GM12801 (cell line): Measurements from ENCODE around the gene RPL38.

Experiments used
- TF ChIP-seq, protein P1 (sequence below): IDR thresholded peaks from one replicate; pipeline ENCODE4 v1.5.1; 2011; ENCODE audit warnings: control low read depth; ENCODE audit not compliant: insufficient read length; ENCODE audit errors: extremely low read depth

RPL38 gene

DNA sequence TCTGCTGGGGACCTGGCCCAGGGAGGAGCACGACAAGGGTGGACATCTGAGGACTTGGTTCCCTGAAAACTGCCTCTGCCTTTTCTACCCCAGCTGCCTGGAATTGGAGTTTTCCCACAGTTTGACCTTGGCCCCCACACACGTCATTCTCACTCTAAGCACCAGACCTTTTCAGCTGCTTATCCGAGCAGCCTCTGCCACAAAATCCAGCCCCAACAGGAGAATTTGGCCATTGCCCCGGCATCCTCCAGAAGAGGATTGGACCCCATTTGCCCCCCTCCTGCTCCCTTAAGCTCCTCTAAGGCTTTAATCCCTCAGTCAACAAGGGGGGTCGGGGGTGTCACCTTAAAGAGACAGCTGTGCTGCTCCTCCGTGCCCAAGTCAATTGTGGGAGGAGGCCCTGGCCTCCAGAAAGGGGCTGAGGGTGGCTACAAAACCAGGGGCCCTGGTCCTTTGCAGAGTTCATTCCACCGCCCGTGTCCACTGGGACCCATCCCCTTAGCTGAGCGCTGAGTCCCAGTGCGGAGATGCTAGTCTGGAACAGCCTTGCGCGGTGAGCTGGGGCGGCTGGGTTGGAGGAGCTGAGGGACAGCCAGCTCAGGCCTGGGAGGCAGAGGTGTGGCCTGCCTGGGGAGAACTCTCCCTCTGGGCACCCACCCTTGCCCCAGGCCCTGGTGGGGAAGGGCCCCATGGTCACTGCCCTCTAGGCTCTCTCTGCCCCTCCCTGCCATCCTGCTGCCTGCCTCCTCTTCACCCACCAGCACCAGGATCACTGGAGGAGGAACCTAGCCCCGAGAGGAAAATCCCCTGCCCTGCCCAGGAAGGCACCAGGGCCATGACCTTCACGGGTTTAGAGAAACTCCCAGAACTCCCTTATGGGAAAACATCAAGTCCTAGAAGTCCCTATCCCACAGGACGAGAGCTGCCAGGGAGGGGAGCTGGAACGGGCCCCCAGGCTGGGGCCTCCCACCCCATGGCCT, 28.7 kb downstream of the RPL38 start:
- TF ChIP-seq, protein P1, sequence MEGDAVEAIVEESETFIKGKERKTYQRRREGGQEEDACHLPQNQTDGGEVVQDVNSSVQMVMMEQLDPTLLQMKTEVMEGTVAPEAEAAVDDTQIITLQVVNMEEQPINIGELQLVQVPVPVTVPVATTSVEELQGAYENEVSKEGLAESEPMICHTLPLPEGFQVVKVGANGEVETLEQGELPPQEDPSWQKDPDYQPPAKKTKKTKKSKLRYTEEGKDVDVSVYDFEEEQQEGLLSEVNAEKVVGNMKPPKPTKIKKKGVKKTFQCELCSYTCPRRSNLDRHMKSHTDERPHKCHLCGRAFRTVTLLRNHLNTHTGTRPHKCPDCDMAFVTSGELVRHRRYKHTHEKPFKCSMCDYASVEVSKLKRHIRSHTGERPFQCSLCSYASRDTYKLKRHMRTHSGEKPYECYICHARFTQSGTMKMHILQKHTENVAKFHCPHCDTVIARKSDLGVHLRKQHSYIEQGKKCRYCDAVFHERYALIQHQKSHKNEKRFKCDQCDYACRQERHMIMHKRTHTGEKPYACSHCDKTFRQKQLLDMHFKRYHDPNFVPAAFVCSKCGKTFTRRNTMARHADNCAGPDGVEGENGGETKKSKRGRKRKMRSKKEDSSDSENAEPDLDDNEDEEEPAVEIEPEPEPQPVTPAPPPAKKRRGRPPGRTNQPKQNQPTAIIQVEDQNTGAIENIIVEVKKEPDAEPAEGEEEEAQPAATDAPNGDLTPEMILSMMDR = no peak

DNA sequence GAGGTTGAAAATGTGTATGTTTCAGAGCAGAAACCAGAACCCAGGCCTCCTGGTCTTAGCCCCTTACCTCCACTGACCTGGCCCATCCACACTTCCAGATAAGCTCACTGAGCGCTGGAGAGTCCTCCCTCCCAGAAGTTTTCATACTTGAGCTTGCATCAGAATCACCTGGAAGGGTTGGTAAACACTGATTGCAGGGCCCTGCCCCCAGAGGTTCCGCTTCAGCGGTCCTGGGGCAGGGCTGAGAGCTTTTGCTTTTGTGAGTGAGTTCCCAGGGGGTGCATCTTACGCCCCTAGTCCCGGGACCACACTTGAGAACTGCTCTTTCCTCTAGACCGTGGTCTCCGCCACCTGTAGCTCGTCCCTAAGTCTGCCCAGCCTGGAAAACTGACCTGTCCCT, 30.5 kb downstream of the RPL38 start:
- TF ChIP-seq, protein P1 = no peak

DNA sequence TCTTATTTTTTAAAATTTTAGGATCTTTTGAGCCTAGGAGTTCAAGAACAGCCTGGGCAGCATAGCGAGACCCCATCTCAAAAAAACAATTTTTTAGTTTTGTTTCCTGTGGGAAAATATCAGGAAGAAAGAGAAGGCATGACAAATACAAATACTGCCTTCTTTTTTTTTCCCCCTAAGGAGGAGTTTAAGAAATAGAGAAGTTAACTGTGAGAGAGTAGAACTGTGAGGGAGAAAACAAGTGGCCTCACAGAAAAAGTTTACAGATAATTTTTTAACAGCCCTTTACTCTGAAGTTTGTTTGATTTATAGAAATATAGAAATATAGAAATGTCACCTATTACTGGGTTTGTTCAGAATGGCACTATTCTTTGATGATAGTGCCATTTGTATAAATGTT, 31.0 kb downstream of the RPL38 start:
- TF ChIP-seq, protein P1 = no peak

DNA sequence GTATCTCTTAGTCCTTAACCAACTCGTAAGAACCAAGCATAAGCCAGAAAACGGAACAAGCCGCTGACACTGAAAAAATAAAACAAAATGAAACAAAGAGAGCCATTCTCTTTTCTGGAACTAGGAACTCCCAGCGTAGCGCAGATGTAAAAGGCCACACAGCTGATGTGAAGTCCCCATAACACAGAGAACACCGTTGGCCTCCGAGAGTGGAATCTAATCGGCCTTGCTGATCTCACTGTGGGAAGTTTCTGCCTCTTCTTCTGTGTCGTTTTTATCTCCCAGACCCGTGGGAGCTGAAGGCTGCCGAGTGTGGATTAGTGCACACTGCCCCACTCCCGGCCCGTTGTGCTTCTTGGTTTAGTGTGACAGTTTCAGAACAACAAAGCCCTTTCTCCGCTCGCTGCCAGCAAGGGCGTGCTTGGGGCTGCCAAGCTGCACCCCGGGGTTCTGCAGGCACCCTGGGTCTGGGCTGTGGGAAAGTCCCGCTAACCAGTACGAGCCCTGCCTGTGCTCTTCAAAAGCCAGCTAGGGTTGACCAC, 31.6 kb downstream of the RPL38 start:
- TF ChIP-seq, protein P1 = no peak

DNA sequence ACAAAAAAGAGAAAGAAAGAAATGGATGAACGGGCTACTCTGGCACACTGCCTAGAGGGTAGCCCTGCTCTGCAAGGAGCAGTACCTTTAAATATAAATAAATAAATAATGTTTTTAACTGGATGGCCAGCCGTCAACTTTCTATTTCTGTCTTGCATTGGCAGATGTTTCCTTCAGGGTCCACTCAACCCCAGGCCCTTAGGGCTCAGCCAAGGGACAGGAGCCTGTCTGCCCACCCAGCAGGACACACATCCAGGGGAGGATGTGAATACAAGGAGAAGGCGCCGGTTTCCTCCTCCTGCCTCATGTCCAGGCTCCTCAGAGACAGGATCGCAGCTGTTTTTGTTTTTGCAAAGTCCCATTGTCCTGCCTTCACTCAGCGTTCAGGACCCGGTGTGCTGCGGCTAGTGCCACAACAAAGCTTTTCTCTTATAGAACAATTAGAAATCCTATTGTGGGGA, 32.5 kb downstream of the RPL38 start:
- TF ChIP-seq, protein P1 = no peak

DNA sequence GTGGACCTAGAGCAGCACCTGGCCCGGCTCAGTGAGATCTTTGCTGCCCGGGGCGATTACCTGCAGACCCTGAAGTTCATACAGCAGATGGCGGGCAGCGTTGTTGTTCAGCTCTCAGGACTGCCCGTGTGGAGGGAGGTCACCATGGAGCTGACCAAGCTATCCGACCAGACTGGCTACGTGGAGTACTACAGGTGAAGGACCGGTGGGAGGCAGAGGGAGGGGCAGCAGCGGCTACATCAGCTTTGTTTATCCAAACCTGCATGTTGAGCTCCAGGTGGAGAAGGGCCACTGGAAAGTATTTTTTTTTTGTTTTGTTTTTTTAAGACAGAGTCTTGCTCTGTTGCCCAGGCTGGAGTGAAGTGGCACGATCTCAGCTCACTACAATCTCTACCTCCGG, 33.8 kb downstream of the RPL38 start:
- TF ChIP-seq, protein P1 = no peak

DNA sequence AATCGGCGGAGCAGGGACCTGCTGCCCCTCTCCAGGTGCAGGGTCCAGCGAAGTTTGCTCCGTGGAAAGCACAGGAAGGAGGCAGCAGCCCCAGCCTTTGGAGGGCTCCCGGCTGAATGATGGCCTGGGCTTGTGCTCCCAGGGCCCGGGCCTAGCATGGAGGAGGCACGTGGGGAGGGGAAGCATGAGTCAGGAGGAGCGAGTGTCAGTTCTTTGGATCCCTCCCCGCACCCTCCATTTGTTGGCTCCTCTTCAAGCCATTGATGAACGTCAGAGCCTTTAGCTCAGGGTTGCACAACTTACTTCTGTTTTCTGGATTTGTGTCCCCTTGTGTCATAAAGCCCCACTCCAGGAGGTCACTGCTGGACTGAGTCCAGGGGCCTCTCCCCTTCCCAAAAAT, 35.7 kb downstream of the RPL38 start:
- TF ChIP-seq, protein P1 = no peak
